Neural cell (in vitro differentiated cells): ENCODE data around the gene ACSL5.

Experiments used
- MXI1 ChIP-seq: fragments of 450-650 bp; conservative IDR thresholded peaks from 2 replicates; pipeline ENCODE4 v1.6.1; 2014; ENCODE audit warnings: antibody characterized with exemption, mild to moderate bottlenecking; ENCODE audit not compliant: poor library complexity, severe bottlenecking
- POLR2AphosphoS5 ChIP-seq: IDR thresholded peaks from 2 replicates; pipeline ENCODE4 v1.6.1; 2012
- TF ChIP-seq, protein P1 (sequence below): fragments of 450-650 bp; IDR thresholded peaks from 2 replicates; pipeline ENCODE4 v1.5.1; 2014; ENCODE audit warnings: antibody characterized with exemption, mild to moderate bottlenecking, moderate library complexity; ENCODE audit not compliant: poor library complexity, severe bottlenecking

DNA sequence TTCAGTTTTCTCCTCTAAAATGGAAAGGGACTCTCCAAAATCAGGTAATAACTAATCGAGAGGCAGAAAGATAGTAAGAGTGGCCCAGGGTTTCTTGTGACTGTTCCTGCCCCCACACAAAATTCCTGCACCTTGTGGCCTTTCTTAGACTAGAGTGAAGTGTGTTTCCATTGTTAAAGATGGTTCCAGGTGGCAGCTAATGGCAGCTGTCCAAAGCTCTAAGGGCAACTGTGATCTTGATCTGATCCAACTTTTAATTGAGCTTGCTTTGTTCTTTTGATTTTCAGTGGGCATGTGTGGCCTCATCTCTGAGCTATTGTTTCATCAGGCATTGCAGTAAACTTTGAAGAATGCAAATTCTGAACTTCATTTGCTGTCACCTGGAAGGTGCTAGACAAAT, 19.4 kb downstream of the ACSL5 start:
- TF ChIP-seq MXI1 (no peak), POLR2AphosphoS5 (no peak)
- TF ChIP-seq, protein P1, sequence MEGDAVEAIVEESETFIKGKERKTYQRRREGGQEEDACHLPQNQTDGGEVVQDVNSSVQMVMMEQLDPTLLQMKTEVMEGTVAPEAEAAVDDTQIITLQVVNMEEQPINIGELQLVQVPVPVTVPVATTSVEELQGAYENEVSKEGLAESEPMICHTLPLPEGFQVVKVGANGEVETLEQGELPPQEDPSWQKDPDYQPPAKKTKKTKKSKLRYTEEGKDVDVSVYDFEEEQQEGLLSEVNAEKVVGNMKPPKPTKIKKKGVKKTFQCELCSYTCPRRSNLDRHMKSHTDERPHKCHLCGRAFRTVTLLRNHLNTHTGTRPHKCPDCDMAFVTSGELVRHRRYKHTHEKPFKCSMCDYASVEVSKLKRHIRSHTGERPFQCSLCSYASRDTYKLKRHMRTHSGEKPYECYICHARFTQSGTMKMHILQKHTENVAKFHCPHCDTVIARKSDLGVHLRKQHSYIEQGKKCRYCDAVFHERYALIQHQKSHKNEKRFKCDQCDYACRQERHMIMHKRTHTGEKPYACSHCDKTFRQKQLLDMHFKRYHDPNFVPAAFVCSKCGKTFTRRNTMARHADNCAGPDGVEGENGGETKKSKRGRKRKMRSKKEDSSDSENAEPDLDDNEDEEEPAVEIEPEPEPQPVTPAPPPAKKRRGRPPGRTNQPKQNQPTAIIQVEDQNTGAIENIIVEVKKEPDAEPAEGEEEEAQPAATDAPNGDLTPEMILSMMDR, result no peak
